Amygdala (tissue), 56 donors: ENCODE measurements around the gene CR2.
"Not testable (repeated sequence)": the region's sequence is repeated elsewhere in the genome, so short reads cannot be mapped to it uniquely, and the experiment has no call there.

Experiments
- DNase-seq, 56 donors: peaks; one replicate each; lab custom pipeline; 2025; lab: John Stamatoyannopoulos, UW

The CR2 gene

DNA sequence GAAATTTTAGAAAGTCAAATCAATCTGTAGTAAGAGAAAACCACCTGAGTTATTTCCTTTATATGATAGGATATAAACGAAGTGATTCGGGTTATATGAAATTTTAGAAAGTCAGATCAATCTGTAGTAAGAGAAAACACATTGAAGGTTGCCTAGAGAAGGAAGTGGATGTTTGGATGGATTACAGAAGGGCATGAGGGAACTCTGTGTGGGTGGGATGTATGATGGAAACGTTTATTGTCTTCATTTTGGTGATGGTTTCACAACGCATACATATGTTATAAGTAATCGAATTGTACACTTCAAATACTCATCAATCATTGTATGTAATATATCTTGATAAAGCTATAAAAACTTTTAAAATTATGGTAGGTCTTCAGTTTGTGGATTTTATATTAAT, 46.9 kb downstream of the CR2 start:
- no peak for DNase-seq

DNA sequence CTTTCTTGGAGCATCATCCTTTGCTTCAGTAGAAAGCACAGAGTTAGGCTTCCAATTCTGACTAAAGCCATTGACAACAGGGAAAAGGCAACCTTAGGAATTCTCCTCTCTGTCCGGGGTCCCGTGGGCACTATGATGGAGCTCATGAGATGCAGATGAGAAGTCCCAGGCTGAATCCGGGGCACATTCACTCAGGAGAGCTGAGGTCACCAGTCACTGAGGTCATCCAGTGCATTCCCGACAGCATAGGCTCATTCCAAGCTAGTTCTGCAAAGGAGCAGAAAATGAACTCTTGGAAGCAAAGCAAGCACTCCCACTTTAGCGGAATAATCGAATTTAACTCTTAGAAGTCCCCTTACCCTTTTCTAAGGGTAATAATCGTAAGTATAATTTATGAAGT, 48.6 kb downstream of the CR2 start:
- DNase-seq = no peak

DNA sequence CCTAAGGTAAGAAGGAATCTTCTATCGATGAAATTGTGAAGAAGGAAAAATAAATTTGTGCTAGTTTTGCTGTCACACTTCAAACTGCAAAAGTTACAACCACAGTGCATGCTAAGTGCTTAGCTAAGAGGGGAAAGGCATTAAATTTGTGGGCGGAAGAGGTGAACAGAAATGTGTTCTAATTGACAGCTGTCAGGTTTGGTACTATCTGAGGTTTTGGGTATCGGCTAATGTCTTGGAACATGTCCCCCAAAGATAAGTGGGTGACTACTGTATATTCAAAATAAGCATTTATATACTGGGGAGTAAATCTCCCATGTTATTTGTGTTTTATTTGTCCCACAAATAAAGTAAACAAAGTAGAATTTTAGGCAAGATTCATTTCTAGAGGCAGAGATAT, 49.8 kb downstream of the CR2 start:
- no peak for DNase-seq

DNA sequence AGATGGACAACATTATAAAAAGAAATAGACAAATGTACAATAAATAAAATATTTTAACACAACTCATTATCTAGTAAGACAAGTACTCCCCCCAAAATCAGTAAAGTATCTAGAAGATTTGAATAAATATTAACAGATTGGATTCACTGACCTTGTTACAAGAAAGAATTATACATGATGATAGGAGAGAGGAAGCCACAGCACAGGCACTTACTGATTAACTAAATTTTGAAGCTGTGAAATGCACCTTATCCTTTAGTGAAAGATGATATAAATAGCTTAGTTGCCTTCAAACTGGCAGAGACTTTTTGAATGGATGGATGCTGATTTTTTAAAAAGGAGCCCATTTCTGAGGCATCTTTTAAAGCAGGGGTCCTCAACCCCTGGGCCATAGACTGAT, 50.3 kb downstream of the CR2 start:
- DNase-seq = no peak

DNA sequence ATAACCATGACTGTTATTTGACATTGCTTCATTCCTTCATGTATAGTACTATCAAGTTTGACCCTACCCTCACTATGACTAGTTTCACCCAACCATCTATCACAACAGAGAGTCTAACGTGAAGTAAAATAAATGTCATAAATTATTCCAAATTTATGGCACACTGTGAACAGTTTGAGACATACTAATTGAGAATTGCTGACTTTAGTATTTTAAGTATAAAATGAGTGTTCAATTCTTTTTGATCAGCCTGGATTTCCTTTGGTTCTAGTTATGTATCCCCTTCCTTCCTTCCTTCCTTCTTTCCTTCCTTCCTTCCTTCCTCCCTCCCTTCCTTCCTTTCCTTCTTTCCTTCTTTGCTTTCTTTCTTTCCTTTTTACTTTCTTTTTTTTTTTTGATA, 56.3 kb downstream of the CR2 start:
- no peak for DNase-seq

DNA sequence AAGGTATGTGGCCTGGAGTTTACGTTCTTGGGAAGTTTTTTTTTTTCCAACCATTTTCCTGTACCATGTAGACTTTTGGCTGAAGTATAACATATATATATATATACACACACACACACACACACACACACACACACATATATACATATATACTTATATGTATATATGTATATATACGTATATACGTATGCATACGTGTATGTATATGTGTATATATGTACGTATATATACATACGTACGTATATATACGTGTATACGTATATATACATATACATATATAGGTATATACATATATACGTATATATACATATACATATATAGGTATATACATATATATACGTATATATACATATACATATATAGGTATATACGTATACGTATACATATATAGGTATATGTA, 60.8 kb downstream of the CR2 start:
- DNase-seq = no peak

DNA sequence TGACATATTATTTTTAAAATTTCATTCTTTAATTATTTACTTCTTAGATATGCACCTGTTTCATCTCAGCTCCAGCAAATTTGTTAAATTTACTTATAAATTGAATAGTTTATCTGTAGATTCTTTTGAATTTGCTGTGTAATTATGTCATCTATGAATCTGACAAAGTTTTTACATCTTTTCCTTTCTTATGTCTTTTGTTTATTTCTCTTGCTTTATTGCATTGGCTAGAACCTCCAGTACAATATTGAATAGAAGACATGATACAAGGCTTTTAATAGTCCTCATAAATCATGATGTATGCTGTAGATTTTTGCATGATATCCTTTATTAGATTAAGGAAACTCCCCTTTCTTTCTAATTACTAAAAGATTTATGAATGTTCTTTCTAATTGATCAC, 62.6 kb downstream of the CR2 start:
- no peak for DNase-seq

DNA sequence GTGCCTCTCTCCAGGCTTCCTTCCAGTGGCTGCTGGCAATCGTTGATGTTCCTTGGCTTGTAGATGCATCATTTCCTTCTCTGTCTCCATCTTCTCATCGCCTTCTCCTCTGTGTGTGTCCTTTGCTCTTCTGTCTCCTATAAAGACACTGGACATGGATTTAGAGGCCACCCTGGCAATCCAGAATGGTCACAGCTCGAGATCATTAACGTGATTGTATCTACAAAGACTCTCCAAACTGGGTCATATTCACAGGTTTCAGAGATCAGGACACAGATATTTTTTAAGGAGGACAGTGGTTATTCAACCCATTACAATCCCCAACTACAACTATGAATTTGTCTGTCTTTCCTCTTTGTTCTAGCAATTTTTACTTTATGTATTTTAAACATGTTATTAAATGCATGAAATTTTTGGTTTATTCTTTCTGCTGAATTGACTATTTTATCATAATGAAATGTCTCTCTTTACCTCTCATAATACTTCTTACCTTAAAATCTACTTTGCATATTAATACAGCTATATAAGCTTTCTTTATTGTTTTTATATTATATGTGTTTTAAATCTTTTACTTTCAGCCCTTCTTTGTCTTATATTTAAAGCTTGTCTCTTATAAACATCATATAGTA, 64.6 kb downstream of the CR2 start:
- DNase-seq = no peak

DNA sequence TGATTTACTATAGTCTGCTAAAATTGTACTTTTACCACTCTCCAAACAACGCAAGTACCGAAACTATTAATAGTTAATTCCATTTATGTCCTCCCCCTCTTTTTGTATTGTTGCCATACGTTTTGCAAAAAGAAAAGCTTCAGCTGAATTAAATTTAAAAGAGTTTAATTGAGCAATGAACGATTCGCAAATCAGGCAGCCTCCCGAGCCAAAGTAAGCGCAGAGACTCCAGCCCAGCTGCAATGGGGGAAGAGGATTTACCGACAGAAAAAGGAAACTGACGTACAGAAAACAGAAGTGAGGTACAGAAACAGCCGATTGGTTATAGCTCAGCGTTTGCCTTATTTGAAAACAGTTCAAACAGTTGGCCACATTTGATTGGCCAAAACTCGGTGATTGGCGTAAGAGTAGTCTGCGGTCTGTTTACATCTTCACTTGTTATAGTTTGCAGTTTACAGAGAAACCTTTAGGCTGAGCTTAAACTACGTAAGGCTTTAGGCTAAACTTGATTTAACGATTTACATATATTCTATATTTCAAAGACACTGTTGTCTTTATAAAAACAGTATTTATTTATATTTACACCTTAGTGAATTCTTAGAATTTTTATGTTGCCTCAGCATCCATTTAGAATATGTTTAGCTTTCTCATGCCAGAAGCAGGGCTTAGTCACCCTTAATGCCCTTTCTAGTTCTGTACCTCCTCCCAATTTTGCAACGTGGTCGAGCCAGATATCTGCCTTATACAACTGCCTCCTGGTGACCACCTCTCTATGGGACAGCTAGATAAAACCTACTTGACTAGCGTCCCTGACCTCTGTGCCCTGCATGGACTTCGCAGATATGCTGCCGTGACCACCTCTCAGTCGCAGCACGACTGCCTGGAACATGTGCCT, 65.6 kb downstream of the CR2 start:
- DNase-seq = peak in 1 of 56 donors; percentile 11

DNA sequence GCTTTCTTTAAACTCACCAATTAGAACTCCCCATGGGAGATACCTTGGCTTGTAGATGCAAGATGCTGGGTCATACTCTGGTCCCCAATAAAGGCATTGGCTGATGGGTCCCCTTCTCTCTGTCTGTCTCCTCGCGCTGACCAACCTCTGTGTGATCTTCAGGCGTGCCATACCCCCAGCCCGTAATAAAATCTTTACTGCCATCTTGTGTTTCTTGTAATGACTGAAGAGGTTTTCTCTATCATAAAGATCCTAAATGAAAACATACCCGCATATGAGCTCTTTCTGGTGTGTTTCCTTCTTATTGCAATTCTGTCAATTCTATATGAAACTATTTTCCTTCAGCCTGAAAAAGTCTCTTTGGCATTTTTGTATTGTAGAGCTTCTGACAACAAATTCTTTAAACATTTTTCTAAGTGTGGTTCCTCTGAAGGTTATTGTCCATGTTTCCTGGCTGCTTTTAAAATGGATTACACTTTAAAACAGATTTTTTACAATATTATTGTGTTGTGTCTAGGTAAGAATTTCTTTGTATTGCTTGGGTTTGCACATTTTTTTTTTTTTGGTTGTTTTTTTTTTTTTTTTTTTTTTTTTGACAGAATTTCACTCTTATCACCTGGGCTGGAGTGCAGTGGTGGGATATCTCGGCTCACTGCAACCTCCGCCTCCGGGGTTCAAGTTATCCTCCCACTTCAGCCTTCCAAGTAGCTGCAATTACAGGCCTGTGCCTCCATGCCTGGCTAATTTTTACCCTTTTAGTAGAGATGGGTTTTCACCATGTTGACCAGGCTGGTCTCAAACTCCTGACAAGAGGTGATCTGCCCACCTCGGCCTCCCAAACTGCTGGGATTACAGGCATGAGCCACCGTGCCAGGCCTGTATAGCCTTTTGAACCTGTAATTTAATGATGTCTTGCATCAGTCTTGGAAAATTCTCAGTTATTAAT, 66.5 kb downstream of the CR2 start:
- DNase-seq = not testable (repeated sequence)

DNA sequence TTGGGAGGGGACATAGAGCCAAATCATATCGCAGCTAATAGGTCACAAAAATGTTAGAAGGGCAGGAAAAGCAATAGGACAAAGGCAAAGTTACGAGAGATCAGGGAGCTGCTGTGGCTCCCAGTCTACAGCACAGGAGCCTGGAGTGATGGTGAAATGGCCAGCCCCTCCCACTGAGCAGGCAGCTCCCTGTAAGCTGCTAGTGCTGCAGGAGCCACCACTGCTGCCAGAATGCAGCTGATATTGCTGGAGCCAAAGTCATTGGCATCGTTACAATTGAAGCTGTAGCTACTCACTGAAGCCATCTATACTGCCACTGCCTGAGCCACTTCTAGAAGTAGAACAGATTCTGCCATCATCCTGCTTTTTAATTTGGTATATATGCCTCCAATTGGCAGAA, 71.1 kb downstream of the CR2 start:
- peak in 11 of 56 donors; percentile 1 to 37 (median 16) for DNase-seq

DNA sequence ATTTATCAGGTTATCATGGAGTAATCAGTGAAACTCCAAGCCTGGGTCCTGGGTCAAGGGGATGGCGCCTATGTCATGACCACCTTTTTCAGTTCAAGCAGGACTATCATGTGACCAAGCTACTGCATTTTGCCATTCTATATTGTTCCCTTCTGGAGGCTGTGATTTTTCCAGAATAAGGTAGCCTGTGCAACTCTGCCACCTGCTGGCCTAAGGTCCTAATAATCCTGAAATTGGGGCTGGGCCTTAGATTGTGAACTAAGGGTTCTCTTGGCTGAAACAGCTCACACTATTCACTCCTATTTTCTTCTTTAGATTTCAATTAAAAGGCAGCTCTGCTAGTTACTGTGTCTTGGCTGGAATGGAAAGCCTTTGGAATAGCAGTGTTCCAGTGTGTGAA, 74.3 kb downstream of the CR2 start:
- DNase-seq = not testable (repeated sequence)

DNA sequence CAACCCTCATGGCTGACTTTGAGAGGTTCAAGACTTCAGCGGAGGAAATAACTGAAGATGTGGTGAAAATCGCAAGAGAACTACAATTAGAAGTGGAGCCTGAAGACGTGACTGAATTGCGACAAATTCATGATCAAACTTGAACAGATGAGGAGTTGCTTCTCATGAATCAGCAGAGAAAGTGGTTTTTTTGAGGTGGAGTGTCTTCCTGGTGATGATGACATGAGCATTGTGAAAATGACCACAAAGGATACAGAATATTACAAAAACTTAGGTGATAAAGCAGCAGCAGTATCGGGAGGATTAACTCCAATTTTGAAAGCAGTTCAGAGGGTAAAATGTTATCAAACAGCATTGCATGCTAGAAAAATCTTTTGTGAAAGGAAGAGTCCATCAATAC, 82.1 kb downstream of the CR2 start:
- DNase-seq = not testable (repeated sequence)
